ENCODE measurements around the gene EGFR. TPM values are rescaled to one million over a fixed set of nuclear protein-coding genes. Genes with fewer than 3 reads are reported as not detected.
A peak's percentile ranks its signal among the peaks of the same experiment; 100 is the strongest.

The EGFR gene
- total RNA-seq, 5 donors from 2014 or later (not counting 1 experiment from before 2014, with no cell fraction given): 0.16 to 0.79 (median 0.35) TPM; not detected in 2

GRCh38 chr7:55248526-55248925 lies 229.7 kb downstream of the EGFR start:
- peaks cover 9 to 18% of the 10 kb centered on the region in 2 experiments for H3K27me3 ChIP-seq (replicated peaks in 1 of 2; ENCODE audit: control insufficient read depth in 2 of 2, extremely low read depth in 1 of 2, insufficient read depth in 2 of 2, low read length in 1 of 2)
- DNase-seq: no peak
- ATAC-seq (replicated peaks in 1 of 4): no peak
- no peaks in the 10 kb centered on the region for H3K4me1 ChIP-seq (ENCODE audit: control insufficient read depth in 1 of 2, extremely low read depth in 1 of 2, insufficient read depth in 2 of 2, low read length in 2 of 2)
- Mint-ChIP-seq H3K9me3 (no peaks in the 10 kb centered on the region), H3K27me3 (peaks cover 34 to 45% of the 10 kb centered on the region in 2 donors), H3K4me1 (no peaks in the 10 kb centered on the region), H3K27ac (no peak overlapping the region), H3K36me3 (no peaks in the 10 kb centered on the region), H3K4me3 (no peak overlapping the region)
- H3K36me3 ChIP-seq (ENCODE audit: control insufficient read depth in 2 of 2, extremely low read depth in 1 of 2, insufficient read depth in 1 of 2, low read length in 1 of 2): no peaks in the 10 kb centered on the region
- H3K27ac ChIP-seq (ENCODE audit: low read length): no peak overlapping the region
- WGBS (ENCODE audit: insufficient coverage): 91% methylated on average over 7 of the region's 10 CpGs
- no peaks in the 10 kb centered on the region for H3K9me3 ChIP-seq
- ChIA-PET CTCF (no interaction called here), POLR2A (no interaction called here)
- H3K4me3 ChIP-seq (ENCODE audit: control insufficient read depth in 1 of 2, extremely low read depth in 1 of 2, low read length in 1 of 2): no peak overlapping the region

GRCh38 chr7:55249332-55249731 lies 230.5 kb downstream of the EGFR start:
- Mint-ChIP-seq H3K4me3 (no peak overlapping the region), H3K9me3 (no peaks in the 10 kb centered on the region), H3K27ac (no peak overlapping the region), H3K36me3 (no peaks in the 10 kb centered on the region), H3K4me1 (peaks cover 0 to 4% (median 0%) of the 10 kb centered on the region in 3 donors), H3K27me3 (peaks cover 42 to 52% of the 10 kb centered on the region in 2 donors)
- no peak overlapping the region for H3K27ac ChIP-seq (ENCODE audit: low read length)
- DNase-seq (no peak), ATAC-seq (replicated peaks in 1 of 4) (no peak)
- no peaks in the 10 kb centered on the region for H3K36me3 ChIP-seq (ENCODE audit: control insufficient read depth in 2 of 2, extremely low read depth in 1 of 2, insufficient read depth in 1 of 2, low read length in 1 of 2)
- 66% methylated on average over 4 of the region's 8 CpGs for WGBS (ENCODE audit: insufficient coverage)
- no peaks in the 10 kb centered on the region for H3K9me3 ChIP-seq
- H3K4me1 ChIP-seq (ENCODE audit: control insufficient read depth in 1 of 2, extremely low read depth in 1 of 2, insufficient read depth in 2 of 2, low read length in 2 of 2): peaks cover 0 to 3% of the 10 kb centered on the region in 2 experiments
- H3K4me3 ChIP-seq (ENCODE audit: control insufficient read depth in 1 of 2, extremely low read depth in 1 of 2, low read length in 1 of 2): no peak overlapping the region
- POLR2A ChIA-PET: no interaction called here
- CTCF ChIA-PET: no interaction called here
- peaks cover 14 to 26% of the 10 kb centered on the region in 2 experiments for H3K27me3 ChIP-seq (replicated peaks in 1 of 2; ENCODE audit: control insufficient read depth in 2 of 2, extremely low read depth in 1 of 2, insufficient read depth in 2 of 2, low read length in 1 of 2)

- Mint-ChIP-seq H3K9me3 (no peaks in the 10 kb centered on the region), H3K4me1 (peaks cover 2 to 8% (median 2%) of the 10 kb centered on the region in 3 donors), H3K36me3 (no peaks in the 10 kb centered on the region), H3K4me3 (no peak overlapping the region), H3K27ac (no peak overlapping the region), H3K27me3 (peaks cover 44 to 54% of the 10 kb centered on the region in 2 donors)
- no peak overlapping the region for H3K4me3 ChIP-seq (ENCODE audit: control insufficient read depth in 1 of 2, extremely low read depth in 1 of 2, low read length in 1 of 2)
- CTCF ChIA-PET: no interaction called here
- H3K9me3 ChIP-seq: no peaks in the 10 kb centered on the region
- H3K4me1 ChIP-seq (ENCODE audit: control insufficient read depth in 1 of 2, extremely low read depth in 1 of 2, insufficient read depth in 2 of 2, low read length in 2 of 2): peaks cover 3 to 12% of the 10 kb centered on the region in 2 experiments
- H3K27me3 ChIP-seq (replicated peaks in 1 of 2; ENCODE audit: control insufficient read depth in 2 of 2, extremely low read depth in 1 of 2, insufficient read depth in 2 of 2, low read length in 1 of 2): peaks cover 14 to 31% of the 10 kb centered on the region in 2 experiments
- WGBS (ENCODE audit: insufficient coverage): 25% methylated on average over 2 of the region's 7 CpGs
- no peak for ATAC-seq (replicated peaks in 1 of 4)
- no peak overlapping the region for H3K27ac ChIP-seq (ENCODE audit: low read length)
- no peak for DNase-seq
- POLR2A ChIA-PET: no interaction called here
- no peaks in the 10 kb centered on the region for H3K36me3 ChIP-seq (ENCODE audit: control insufficient read depth in 2 of 2, extremely low read depth in 1 of 2, insufficient read depth in 1 of 2, low read length in 1 of 2)
Measured at GRCh38 chr7:55250313-55250712, 231.5 kb downstream of the EGFR start.

GRCh38 chr7:55251313-55251712 lies 232.5 kb downstream of the EGFR start:
- Histone ChIP-seq H3K36me3 (ENCODE audit: control insufficient read depth in 2 of 2, extremely low read depth in 1 of 2, insufficient read depth in 1 of 2, low read length in 1 of 2) (no peaks in the 10 kb centered on the region), H3K27ac (ENCODE audit: low read length) (no peak overlapping the region), H3K4me3 (ENCODE audit: control insufficient read depth in 1 of 2, extremely low read depth in 1 of 2, low read length in 1 of 2) (no peak overlapping the region), H3K27me3 (replicated peaks in 1 of 2; ENCODE audit: control insufficient read depth in 2 of 2, extremely low read depth in 1 of 2, insufficient read depth in 2 of 2, low read length in 1 of 2) (peaks cover 17 to 38% of the 10 kb centered on the region in 2 experiments), H3K4me1 (ENCODE audit: control insufficient read depth in 1 of 2, extremely low read depth in 1 of 2, insufficient read depth in 2 of 2, low read length in 2 of 2) (peaks cover 3 to 17% of the 10 kb centered on the region in 2 experiments), H3K9me3 (no peaks in the 10 kb centered on the region)
- ChIA-PET POLR2A (no interaction called here), CTCF (no interaction called here)
- H3K27ac Mint-ChIP-seq: no peak overlapping the region
- ATAC-seq (replicated peaks in 1 of 4): no peak
- 76% methylated on average over 3 of the region's 3 CpGs for WGBS (ENCODE audit: insufficient coverage)
- peaks cover 7 to 13% (median 7%) of the 10 kb centered on the region in 3 donors for H3K4me1 Mint-ChIP-seq
- peaks cover 53 to 59% of the 10 kb centered on the region in 2 donors for H3K27me3 Mint-ChIP-seq
- no peaks in the 10 kb centered on the region for H3K36me3 Mint-ChIP-seq
- DNase-seq: no peak
- no peak overlapping the region for H3K4me3 Mint-ChIP-seq
- no peaks in the 10 kb centered on the region for H3K9me3 Mint-ChIP-seq

GRCh38 chr7:55251911-55252310 lies 233.1 kb downstream of the EGFR start:
- Mint-ChIP-seq H3K9me3 (no peaks in the 10 kb centered on the region), H3K27ac (no peak overlapping the region), H3K4me3 (no peak overlapping the region), H3K36me3 (no peaks in the 10 kb centered on the region), H3K27me3 (peaks cover 56 to 64% of the 10 kb centered on the region in 2 donors), H3K4me1 (peaks cover 7 to 13% (median 7%) of the 10 kb centered on the region in 3 donors)
- CTCF ChIA-PET: no interaction called here
- Histone ChIP-seq H3K4me3 (ENCODE audit: control insufficient read depth in 1 of 2, extremely low read depth in 1 of 2, low read length in 1 of 2) (no peak overlapping the region), H3K9me3 (no peaks in the 10 kb centered on the region), H3K27ac (ENCODE audit: low read length) (no peak overlapping the region), H3K27me3 (replicated peaks in 1 of 2; ENCODE audit: control insufficient read depth in 2 of 2, extremely low read depth in 1 of 2, insufficient read depth in 2 of 2, low read length in 1 of 2) (peaks cover 17 to 38% of the 10 kb centered on the region in 2 experiments), H3K36me3 (ENCODE audit: control insufficient read depth in 2 of 2, extremely low read depth in 1 of 2, insufficient read depth in 1 of 2, low read length in 1 of 2) (no peaks in the 10 kb centered on the region), H3K4me1 (ENCODE audit: control insufficient read depth in 1 of 2, extremely low read depth in 1 of 2, insufficient read depth in 2 of 2, low read length in 2 of 2) (peaks cover 3 to 17% of the 10 kb centered on the region in 2 experiments)
- ATAC-seq (replicated peaks in 1 of 4) (no peak), DNase-seq (no peak)
- 74% methylated on average over 5 of the region's 7 CpGs for WGBS (ENCODE audit: insufficient coverage)
- POLR2A ChIA-PET: no interaction called here

GRCh38 chr7:55252386-55252785 lies 233.6 kb downstream of the EGFR start:
- H3K27me3 Mint-ChIP-seq: peaks cover 58 to 66% of the 10 kb centered on the region in 2 donors
- DNase-seq (no peak), ATAC-seq (replicated peaks in 1 of 4) (no peak)

More at GRCh38 chr7:55252386-55252785, 233.6 kb downstream of the EGFR start:
- POLR2A ChIA-PET: no interaction called here
- Histone ChIP-seq H3K36me3 (ENCODE audit: control insufficient read depth in 2 of 2, extremely low read depth in 1 of 2, insufficient read depth in 1 of 2, low read length in 1 of 2) (no peaks in the 10 kb centered on the region), H3K27me3 (replicated peaks in 1 of 2; ENCODE audit: control insufficient read depth in 2 of 2, extremely low read depth in 1 of 2, insufficient read depth in 2 of 2, low read length in 1 of 2) (peaks cover 17 to 38% of the 10 kb centered on the region in 2 experiments), H3K9me3 (no peaks in the 10 kb centered on the region), H3K4me1 (ENCODE audit: control insufficient read depth in 1 of 2, extremely low read depth in 1 of 2, insufficient read depth in 2 of 2, low read length in 2 of 2) (peaks cover 3 to 17% of the 10 kb centered on the region in 2 experiments), H3K27ac (ENCODE audit: low read length) (no peak overlapping the region), H3K4me3 (ENCODE audit: control insufficient read depth in 1 of 2, extremely low read depth in 1 of 2, low read length in 1 of 2) (no peak overlapping the region)
- CTCF ChIA-PET: interaction anchor here (0.9 to 1.0 kb wide), 2 partner anchors 13 to 479 kb away, joined by 3 to 4 read pairs; no protein-coding TSS in a partner anchor
- Mint-ChIP-seq H3K27ac (no peak overlapping the region), H3K4me1 (peaks cover 7 to 13% (median 7%) of the 10 kb centered on the region in 3 donors), H3K4me3 (peak overlapping the region in 1 of 3 donors; percentile 94), H3K9me3 (no peaks in the 10 kb centered on the region), H3K36me3 (no peaks in the 10 kb centered on the region)

Measured in T-cell (primary cell).